GM18909 (cell line): ENCODE results near the gene HDAC4.

ENCODE experiments used
- ATAC-seq: cut with Tn5 transposase; IDR thresholded peaks from one replicate; pipeline ENCODE4 v1.9.1; 2021; ENCODE audit warnings: mild to moderate bottlenecking; ENCODE audit not compliant: unreplicated experiment, poor library complexity

HDAC4 gene

DNA sequence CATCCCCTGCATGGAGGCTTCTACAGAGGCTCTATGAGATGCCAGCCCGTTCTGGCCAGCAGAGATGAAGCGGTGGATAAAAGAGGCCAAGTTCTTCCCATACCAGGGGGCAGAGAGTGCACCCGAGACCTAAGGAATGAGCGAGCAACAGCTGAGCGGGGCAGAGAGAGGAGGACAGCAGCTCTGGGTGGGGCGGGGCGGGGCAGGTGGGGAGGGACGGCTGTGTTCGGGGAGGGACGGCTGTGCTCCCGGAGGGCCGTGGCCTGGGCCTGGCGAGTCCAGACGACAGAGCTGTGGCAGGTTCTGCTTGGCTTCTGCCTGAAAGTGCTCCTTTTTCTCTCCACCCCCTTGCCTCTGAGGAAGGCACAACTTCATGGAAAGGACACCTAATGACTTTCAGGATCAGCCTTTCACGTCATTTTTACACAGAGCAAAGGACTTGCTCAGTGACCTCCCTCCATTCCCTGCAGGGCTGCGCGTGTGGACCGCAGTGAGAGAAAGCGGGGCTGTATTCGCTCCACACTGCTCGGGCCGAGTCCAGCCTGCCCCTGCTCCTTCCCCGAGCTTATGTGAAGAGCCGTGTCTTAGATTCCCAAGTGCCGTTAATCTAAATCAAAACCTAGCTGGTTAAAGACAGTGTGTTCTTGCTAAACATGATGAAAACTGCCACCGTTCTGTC is 232.9 kb downstream of the HDAC4 start:
- ATAC-seq, result no peak

DNA sequence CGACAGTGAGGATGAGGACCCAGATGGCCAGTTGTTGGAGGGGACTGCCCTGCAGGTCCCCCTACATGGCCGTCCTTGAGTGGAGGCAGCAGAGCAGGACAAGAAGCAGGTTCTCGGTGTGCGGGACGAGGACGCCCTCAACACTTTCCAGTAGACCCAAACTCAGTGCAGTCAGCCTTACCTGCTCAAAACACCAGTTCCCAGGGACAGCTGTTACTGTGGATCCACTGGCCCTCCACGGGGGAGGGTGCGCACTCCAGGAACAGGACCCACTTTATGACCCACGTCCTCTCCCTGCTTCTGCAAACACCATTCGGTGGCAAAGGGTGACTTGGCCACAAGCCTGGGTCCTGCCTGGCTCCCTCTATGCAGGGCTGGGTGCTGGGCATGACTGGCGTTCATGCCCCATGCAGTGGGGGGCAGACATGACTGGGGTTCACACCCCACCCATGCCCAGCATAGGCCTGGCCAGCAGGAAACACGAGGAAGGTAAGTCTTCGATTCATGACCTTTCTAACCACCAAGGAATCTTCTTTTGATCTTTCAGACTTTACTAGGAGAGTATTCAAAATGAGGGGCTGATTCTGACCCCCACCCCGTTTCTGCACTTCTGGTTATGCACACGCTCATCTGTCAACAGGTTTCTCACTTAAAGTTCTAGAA is 233.7 kb downstream of the HDAC4 start:
- no peak for ATAC-seq

DNA sequence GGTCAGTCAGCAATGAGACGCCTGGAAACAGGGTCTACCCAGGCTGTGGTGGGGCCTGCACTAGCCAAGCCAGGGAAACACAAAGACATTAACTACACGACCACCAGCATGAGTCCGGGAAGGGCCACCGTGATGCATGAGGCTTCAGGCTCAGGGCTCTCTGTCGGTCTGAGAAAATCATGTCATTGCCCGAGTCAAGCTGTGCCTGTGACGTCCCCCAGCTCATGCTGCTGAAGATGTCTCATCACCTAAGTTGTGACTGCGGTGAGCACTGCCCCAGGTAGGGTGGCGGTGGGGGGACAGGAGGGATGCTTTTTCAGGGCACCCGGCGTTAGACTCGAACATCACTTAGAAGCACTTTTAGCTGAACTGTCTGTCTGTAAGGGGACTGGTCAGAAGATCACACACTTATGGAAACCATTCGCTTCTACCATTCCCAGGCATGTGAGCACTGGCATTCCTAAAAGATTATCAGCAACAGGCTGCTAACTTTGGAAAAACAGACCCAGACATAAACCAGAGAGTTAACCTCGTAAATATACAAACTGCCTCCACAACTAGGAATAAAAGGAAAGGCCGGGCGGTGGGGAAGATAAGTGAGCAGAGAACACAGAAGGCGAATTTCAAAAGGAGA is 234.5 kb downstream of the HDAC4 start:
- ATAC-seq, result no peak

DNA sequence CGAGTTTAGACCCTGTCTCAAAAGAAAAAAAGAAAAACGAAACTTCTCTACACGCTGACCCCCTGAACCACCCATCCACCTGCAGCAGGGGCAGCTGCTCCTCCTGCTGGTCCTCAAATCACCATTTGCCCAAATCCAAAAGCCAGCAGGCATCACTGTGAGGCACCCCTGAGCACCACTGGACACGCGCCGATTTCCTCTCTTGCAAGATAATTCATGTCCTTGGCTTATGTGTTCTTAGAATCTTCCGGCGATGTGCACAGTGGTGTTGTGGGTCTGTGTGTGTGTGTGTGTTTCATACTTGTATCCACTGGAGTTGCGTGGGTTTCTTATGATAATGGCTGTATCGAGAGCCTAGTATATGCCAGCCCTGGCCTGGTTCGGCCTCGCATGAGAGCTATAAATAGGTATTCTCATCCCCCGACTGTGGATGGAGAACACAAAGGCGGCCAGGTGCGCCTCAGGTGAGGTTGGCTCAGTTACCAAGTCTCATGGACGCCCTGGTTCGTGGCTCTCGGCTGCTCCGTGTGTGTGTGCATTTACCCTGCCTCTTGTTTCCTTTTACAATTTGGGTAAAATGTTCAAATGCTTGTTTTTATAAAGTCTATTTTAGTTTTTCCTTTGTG is 235.5 kb downstream of the HDAC4 start:
- ATAC-seq, result no peak

DNA sequence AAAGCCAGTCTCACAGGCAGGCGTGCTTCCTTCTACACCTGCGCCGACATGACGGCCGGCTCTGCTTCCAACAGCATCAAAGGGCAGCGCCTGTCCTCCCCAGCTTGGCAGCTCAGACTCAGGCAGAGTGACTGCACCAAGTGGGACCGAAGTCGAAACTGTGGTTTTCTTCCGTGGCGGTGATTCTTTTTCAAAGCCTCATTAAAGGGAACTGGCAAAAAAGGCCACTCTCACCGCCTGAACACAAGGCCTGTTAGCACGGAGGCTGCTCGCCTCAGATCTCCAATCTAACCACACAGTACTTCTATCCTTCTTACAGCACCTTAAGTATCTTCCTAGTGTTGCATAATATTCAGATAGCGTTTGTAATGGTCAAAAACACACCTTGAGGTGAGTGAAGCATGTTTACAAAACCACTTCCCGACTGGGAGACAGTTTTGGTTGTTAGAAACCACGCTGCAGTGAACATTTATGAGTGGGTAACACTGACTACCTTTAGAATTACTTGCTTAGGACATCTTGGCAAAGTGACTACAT is 236.4 kb downstream of the HDAC4 start:
- ATAC-seq, result no peak

DNA sequence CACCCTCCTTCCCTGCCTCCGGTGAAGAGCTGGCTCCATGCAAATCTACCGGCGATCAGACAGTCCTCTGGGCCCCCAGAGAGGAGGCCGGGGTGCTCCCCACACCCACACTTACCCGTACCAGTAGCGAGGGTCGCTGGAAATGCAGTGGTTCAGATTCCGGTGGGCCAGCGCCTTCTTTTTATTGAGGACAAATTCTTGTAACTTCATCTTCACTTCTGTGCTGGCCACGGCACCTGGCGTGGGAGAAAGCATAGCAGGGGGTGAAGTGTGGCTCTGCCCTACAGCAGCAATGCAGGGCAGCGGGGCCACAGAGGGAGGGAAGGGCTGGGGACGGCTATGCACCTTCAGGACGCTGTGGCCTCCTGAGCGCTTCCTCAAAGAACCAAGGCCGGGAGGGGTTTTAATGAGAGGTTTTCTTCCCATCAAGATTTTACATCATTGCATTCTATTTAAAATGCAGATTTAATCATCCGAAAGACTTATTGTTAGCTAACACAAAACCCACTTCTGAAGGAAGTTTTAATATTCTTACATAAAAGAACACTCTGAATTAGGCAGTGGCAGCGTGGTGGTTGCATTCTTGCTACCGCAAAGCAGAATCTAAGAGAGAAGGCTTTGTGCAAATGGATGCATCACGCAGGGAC is 237.0 kb downstream of the HDAC4 start:
- ATAC-seq, result no peak

DNA sequence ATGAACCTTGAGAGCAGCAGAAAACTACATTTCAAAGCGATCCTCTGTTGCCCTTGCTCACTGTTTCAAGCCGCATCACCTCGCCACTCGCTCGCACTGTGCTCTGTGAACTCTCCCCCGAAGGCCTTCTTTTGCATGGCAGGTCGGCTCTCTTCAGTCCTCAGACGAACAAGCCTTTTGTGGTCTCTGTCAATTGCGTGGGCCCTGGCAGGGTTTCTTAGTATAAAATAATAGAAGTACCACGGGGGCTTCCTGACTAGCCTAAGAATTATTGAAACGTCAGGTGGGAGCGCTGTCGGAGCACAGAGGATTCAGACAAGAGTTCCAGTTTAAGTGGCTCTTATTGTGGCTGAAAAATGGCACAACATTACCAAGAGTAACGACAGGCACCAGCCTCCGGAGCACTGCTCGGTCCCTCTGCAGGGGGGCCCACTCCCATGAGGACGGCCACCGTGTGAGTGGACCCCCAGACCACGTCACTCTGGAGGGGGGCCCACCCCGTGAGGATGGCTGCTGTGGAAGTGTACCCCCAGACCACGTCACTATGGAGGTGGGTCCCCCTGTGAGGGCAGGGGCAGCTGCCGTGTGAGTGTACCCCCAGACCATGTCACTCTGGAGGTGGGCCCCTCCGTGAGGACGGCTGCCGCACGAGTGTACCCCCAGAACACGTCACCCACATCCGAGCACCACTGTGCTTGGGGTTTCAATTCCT is 237.7 kb downstream of the HDAC4 start:
- no peak for ATAC-seq

DNA sequence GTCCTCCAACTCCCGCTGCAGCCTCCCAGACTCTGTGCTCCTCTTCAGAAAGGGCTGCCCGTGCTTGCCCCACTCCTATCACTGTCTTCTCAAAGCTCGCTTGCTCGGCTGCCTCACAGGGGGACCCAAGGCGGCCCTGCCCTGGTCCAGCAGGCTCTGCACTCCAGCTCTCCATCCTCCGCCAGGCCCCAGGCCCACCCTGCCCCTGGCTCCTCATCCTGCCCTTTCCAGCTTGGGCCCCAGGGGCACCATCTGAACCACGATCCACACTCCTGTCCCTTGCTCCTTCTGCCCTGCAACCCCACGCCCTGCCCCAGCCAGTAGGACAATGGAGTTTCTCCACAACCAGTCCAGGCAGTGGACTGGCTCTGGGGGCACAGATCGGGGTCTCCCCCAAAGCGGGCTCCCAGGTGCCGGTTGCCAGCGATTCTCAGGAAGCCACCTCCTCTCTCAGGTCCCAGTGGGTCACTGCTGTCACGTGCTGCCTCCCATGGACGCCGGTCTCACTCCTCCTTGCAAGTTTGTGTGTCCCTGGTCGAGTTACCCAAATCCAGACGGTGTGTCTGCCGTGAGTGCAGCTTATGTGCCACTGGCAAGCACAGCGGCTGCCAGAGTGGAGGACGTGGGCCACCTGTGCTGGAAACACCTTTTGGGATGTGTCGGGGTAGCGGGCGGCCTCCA is 238.5 kb downstream of the HDAC4 start:
- no peak for ATAC-seq

DNA sequence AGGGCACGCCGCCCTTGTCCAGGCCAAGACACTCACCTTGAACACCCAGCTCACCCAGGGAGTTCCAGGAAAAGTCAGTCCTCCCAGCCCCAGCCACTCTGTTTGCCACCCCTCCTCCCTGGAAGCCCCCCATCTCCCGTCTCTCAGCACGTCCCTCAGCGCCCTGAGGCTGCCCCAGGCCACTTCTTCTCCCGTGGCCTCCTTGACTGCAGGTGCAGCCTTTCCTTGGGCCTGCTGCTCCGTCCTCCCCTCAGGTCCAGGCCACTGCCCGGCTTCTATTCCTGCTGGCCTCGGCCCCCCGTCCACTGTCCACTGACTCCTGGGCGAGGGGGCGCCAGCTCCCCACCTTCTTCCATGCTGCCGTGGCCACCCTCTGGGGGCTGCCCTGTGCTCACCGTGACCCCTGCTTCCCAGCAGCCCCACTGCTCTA is 239.1 kb downstream of the HDAC4 start:
- ATAC-seq, result no peak

DNA sequence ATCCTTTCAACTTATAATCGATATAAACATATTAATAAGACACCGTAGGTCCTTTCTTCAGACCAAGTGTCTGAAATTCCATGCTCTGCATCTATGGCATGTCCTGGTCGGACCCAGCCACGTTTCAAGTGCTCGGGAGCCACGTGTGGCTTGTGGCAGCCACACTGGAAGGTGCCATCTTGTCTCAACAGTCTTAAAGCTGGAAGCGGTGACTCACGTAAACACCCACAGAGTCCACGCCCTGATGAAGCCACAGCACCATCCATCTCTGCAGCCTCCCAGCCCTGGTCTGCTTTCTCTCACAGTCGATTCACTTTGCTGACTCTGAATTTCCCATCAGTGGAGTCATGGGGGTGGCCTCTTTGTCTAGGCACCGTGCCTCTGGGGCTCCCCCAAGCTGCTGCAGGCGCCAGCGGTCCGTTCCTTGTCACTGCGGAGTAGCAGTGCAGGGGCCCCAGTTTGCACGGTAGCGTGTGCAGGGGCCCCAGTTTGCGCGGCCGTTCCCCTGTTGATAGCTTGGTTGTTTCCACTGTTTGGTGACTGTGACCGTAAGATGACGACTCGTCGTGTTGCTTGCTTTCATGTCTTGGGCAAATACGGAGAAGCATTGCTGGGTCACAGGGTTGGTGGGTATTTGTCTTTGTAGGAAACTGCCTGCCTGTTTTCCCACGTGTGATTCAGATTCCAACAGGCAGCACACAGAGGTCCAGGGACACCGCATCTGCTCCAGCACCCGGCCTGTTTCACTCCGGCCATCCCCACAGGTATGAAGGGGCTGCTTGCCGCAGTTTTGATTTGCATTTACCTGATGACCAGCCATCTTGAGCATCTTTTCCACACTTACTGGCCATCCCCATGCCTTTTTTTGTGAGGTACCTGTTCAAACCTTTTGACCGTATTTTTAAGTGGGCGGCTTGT is 240.3 kb downstream of the HDAC4 start:
- no peak for ATAC-seq

DNA sequence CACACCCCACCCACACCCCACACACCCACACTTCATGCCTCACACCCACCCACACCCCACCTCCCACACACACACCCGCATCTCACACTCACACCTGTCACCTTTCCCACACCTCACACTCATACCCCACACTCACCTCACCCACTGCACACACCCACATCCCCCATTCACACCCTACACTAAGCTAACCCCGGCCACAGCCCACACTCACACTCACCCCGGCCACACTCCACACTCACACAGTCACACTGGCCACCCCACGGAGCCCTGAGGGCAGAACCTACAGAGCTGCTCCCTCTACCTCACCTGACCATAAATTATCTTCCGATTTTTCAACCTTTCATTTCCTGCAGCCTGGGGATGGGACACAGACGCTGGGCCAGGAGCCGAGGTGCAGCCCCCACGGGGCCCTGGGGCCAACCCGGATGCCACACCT is 241.3 kb downstream of the HDAC4 start:
- no peak for ATAC-seq

DNA sequence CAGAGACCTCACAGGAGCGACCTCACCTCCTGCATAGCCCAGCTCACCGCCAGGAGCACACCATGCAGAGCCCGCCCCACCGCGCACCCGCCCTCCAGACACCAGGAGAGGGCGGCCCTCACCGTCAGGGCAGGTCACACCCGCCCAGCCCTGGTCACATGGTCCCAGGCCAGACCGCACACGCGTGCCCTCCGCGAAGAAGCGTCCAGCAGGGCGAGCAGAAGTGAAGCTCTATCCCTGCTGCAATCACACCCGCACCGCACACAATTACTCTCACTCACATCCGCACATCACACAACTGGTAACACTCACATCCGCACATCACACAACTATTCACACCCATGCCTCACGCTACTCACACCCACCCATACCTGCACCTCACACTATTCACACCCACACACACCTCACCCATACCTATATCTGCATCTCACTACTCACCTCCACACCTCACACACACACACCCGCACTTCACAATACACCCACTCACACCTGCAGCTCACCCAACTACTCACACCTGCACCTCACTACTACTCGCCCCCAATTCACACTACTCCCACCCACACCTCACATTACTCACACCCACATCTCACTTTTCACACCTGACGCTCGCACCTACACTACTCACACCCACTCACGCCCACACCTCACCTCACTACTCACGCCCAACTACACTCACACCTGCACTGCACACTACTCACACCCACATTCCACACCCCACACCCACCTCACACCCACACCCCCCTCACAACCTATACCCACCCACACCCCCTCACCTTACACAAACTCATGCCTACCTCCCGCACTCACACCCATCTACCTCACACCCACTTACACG is 242.0 kb downstream of the HDAC4 start:
- no peak for ATAC-seq

DNA sequence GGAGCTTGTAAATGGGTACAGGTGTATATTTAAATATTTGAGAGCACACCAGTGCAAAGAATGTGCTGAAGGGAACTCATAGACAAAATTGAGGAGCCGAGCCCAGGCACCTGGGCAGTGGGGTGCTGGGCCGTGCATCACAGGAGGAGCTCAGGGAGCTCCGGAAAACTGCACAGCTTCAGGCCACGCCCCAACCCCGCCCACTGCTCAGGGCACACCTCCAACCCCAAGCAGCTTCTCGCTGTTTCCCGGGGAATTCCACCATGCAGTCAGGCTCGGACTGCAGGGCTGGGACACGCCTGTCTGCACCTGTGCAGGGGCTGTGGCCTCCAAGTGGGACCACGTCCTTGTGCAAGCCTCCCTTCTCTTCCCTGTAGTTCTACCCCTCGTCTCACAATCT is 243.0 kb downstream of the HDAC4 start:
- ATAC-seq, result no peak

DNA sequence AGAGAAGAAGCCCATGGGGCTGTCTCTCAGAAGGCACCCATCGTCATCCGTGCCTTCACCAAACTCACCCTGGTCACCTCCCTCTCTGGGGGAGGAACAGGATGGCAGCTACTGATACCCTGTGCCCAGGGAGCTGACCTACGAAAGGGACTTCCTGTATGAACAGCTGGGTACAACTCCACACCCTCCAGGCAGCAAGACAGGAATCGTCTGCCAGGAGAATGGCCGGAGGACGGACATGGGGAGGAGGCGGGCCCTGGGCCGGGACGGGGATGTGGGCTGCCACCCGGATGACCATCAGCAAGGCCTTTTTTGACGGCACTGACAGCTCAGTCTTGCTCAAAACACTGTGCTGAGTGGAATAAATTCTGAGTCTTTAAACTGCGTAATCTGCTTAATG is 243.6 kb downstream of the HDAC4 start:
- ATAC-seq, result no peak

DNA sequence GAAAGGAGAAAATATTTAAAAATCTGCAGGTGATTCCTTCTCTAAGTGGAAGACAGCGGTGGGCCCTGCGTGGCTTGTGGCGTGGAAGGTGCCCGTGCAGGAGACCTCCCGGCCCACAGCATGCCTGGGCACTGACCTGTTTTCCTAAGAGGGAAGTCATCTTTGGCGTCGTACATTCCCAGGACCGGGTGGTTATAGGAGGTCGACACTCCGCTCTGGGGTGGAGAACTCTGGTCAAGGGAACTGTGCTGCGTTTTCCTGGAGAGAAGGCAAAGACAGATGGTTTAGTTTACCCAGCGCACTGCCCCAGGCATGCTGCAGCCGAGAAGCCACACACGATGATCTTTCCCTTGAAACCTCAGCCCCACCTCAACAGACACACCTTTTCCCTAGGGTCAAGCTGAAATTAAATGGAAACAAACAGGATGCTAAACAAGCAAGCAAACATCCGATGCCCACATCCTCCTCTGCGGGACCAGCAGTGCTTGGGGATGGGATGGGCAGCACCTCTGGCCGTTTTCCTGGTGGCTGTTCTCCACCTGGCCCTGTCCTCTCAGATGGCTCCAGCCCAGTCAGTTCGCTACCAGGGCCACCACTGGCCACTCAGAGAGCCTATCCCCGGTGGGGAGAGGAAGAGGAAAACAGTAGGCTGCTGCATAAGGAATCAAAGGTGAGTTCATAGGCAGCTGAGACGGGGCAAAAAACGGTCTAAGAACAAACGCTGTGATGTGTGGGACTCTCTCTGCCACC is 244.1 kb downstream of the HDAC4 start:
- no peak for ATAC-seq

DNA sequence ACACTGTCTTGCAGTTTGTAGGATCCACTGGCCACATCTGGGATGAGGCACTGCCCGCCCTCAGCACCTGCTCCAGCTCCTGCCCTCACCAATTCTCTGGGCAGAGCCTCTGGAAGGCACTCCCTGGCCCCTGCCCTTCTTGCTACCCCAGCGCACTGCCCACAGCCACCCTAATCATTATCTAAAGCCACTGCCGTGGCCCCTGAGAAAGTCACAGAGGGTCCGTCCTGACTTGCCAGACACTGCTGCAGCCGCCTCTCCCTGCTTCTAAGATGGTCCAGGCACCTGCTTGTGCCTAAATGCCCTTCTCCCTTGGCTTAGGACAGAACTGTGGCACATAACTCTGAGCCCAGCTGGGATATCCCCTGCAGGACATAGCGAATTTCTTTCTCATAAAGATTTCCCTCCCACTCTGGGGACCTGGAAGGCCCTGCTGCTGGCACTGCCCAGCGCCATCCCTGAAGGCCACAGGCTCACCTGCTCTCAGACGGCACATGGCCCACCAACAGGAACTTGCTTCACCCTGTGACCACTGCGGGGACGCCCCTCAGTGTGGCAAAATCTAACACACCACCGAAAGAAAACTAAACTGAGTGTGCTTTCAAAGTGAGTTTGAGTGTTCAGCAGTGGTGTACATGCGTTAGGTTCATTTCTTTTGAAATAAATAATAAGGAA is 244.9 kb downstream of the HDAC4 start:
- no peak for ATAC-seq
